HL-60 (cell line): Measurements from ENCODE around the gene PTGER3.

Source experiments
- DNase-seq, 2 experiments: peaks; one replicate each; pipeline ENCODE4 v3.0.0-alpha.2; 2010 to 2020; ENCODE audit warnings: low read depth in 1 of 2, low spot score in 1 of 2
- H3K27ac ChIP-seq: fragments of 250-450 bp; sonication (Bioruptor Pico); replicated peaks from 2 replicates; pipeline ENCODE4 v1.5.1; 2020; ENCODE audit warnings: mild to moderate bottlenecking, moderate library complexity
- H3K27me3 ChIP-seq: fragments of 250-450 bp; sonication (Bioruptor Pico); 2 replicates; pipeline ENCODE4 v1.5.1; 2021; ENCODE audit warnings: mild to moderate bottlenecking, moderate library complexity; ENCODE audit not compliant: insufficient read depth, poor library complexity, severe bottlenecking
- H3K4me3 ChIP-seq: replicated peaks from 2 replicates; pipeline ENCODE4 v1.5.1; 2011; ENCODE audit warnings: mild to moderate bottlenecking, control low read depth, low read length; ENCODE audit not compliant: insufficient read depth
- CTCF ChIP-seq: IDR thresholded peaks from one replicate; pipeline ENCODE4 v1.5.1; 2011; ENCODE audit warnings: low read length, control low read depth, inconsistent platforms; ENCODE audit not compliant: insufficient read depth
- GABPA ChIP-seq: IDR thresholded peaks from 2 replicates; pipeline ENCODE4 v1.6.1; 2012; ENCODE audit warnings: low read depth
- POLR2AphosphoS5 ChIP-seq: IDR thresholded peaks from 2 replicates; pipeline ENCODE4 v1.6.1; 2012; ENCODE audit warnings: low read depth
- REST ChIP-seq: IDR thresholded peaks from 2 replicates; pipeline ENCODE4 v1.6.1; 2012; ENCODE audit warnings: low read depth; ENCODE audit not compliant: insufficient replicate concordance
- SPI1 ChIP-seq: IDR thresholded peaks from 2 replicates; pipeline ENCODE4 v1.6.1; 2012; ENCODE audit warnings: low read depth, mild to moderate bottlenecking, borderline replicate concordance

Gene PTGER3

GRCh38 chr1:70961374-70961975 is 86.1 kb downstream of the PTGER3 start:
- Histone ChIP-seq H3K4me3 (no peak overlapping the region), H3K27ac (no peak overlapping the region), H3K27me3 (no peaks in the 10 kb centered on the region)
- no peak for TF ChIP-seq POLR2AphosphoS5
- TF ChIP-seq REST = no peak
- TF ChIP-seq GABPA = no peak
- no peak for TF ChIP-seq CTCF
- no peak for TF ChIP-seq SPI1
- DNase-seq = no peak

- TF ChIP-seq GABPA (no peak), POLR2AphosphoS5 (no peak), CTCF (no peak), SPI1 (no peak), REST (no peak)
- DNase-seq = peak; percentile 36 to 41
- Histone ChIP-seq H3K27ac (peak overlapping the region; percentile 52), H3K27me3 (no peaks in the 10 kb centered on the region), H3K4me3 (no peak overlapping the region)
Observed at GRCh38 chr1:70948396-70949017, 99.1 kb downstream of the PTGER3 start.

- Histone ChIP-seq H3K4me3 (no peak overlapping the region), H3K27me3 (no peaks in the 10 kb centered on the region), H3K27ac (peak overlapping the region; percentile 52)
- DNase-seq = peak; percentile 7 to 14
- no peak for TF ChIP-seq GABPA
- no peak for TF ChIP-seq REST
Observed at GRCh38 chr1:70947835-70948234, 99.8 kb downstream of the PTGER3 start.
